Peyer's patch (tissue), 4 donors: ENCODE data around the gene DHX16.

Experiments
- POLR2A ChIP-seq, 2 donors: fragments of 450-650 bp; IDR thresholded peaks; one replicate each; pipeline ENCODE4 v1.5.1; 2017; ENCODE audit warnings: antibody characterized with exemption in 2 of 2, mild to moderate bottlenecking in 2 of 2, moderate library complexity in 2 of 2
- TF ChIP-seq, protein P1 (sequence below), 6 experiments: fragments of 450-650 bp in 4 of 6; fragments of 200-600 bp in 2 of 6; sonication (generic) in 1 of 6; IDR thresholded peaks; one replicate each; pipeline ENCODE4 v1.5.1; 2017 to 2019; ENCODE audit warnings: antibody characterized with exemption in 6 of 6, mild to moderate bottlenecking in 3 of 6, moderate library complexity in 1 of 6

DNA sequence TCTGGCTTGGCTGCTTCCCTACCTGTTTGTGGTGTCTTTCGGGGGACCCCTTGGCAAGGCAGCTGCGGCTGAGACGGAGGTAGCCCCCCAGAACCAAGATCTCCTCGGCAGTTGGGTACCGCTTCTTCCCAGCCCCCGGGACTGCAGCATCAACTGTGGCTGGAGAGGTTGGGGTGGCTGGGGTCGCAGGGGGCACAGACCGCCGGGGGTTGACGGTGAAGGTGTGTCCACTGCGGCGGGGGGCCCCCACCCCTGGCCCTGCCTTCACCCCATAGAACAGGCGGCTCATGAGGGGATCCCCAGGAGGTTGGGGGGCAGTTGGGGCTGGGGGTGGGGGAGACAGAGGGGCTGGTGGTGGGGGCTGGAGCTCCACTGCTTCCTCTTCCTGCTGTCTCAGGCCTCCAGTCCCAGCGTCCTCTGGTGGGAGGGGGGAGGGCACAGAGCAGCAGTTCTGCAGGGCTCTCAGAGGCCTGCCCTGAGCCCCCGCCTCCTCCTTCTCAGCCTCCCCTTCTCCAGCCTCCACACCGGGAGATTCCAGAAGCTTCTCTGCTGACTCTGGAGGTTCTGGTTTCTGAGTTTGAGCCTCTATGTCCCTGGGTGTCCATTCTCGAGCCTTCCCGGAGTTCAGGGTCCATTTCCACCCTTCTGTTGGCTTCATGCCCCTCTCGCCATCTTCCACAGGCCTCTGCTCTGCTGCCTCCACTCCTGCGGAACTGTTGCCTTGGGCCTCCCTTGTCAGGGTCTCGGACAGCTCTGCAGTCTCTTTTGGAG is 11.8 kb upstream of the DHX16 start:
- no peak for TF ChIP-seq POLR2A (IDR thresholded peaks at IDR 0.05)
- TF ChIP-seq, protein P1, sequence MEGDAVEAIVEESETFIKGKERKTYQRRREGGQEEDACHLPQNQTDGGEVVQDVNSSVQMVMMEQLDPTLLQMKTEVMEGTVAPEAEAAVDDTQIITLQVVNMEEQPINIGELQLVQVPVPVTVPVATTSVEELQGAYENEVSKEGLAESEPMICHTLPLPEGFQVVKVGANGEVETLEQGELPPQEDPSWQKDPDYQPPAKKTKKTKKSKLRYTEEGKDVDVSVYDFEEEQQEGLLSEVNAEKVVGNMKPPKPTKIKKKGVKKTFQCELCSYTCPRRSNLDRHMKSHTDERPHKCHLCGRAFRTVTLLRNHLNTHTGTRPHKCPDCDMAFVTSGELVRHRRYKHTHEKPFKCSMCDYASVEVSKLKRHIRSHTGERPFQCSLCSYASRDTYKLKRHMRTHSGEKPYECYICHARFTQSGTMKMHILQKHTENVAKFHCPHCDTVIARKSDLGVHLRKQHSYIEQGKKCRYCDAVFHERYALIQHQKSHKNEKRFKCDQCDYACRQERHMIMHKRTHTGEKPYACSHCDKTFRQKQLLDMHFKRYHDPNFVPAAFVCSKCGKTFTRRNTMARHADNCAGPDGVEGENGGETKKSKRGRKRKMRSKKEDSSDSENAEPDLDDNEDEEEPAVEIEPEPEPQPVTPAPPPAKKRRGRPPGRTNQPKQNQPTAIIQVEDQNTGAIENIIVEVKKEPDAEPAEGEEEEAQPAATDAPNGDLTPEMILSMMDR (IDR thresholded peaks at IDR 0.05): no peak
